Myocyte (in vitro differentiated cells): ENCODE results near the gene CTRB2. TPM values are rescaled to one million over a fixed set of nuclear protein-coding genes. Genes with fewer than 3 reads are reported as not detected.
"Not testable (repeated sequence)": the region's sequence is repeated elsewhere in the genome, so short reads cannot be mapped to it uniquely, and the experiment has no call there.

Experiments
- DNase-seq: peaks from one replicate; pipeline ENCODE4 v3.0.0-alpha.2; 2012; ENCODE audit warnings: low read depth
- total RNA-seq: library from RNA; depleted of rRNA; stranded (reverse); fragments of >200 nt; gene quantifications from 2 replicates; pipeline ENCODE4 v1.2.3, GENCODE V29; 2014

CTRB2 gene
- total RNA-seq, 1 donor from 2014 or later = 2.3 TPM

DNA sequence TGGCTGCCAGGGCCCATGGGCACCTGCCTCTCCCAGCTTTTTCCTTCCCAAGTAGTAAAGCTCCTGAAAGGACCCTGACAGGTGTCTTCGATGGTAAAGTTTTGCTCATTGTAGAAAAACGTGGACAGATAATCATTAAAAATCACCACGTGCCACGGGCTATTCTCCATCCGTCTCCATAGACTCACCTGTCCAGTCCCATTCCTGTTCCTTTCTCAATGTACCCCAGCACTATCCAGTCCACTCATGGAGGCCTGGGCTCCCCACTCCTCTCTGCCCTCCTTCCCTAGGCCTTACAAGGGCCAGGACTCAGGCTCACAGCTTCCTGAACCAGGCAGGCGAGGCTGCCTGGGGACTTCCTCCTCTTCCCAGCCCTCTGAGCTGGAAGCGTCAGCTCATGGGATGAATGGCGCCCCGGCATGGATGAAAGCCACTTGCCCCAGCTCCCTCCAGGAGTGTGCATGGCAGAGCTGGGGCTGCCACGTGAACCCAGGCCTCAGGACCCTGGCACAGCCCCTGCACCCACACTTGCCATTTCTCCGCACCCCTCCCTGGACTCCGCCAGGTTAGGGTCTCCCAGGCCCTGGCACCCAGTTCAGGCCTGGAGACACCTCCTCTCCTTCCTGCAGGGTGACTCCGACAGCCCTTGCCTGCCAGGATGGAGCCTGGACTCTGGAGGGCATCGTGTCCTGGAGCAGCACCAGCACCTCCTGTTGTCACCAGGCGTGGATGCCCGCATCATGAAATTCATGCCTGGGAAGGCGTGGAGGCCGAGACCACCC is 20.6 kb upstream of the CTRB2 start:
- no peak for DNase-seq

DNA sequence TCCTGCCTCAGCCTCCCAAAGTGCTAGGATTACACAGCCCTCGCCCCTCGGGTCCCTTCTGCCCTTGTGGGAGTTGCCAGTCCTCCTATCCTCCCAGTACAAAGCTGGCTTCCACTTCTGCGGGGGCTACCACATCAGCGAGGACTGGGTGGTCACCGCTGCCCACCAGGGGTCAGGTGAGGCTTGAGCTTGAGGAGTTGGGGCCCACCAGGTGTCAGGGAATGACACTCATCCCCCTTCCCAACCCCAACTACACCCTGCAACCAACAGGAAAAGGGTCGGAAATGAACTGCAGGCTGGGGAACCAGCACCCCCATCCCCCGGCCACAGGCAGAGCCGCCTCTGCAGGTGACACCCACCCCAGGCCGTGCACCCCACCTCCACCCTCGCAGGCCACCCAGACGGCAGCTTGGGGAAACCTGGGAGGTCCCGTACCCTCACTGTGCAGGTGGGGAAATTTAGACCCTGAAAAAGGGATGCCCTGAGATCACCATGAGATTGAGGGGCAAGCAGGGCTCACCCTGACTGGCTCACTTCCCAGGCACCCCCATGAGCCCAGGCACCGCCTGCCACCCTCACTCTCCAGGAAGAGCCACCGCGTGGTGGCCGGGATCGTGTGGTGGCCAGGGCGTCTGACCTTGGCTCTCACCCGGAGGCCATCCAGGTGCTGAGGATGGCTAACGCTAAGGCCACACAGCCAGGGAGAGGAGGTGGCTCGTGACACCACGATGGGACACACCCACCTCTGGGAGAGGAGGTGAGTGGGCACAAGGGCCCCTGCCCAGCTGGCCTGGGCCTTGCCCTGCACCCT is 19.8 kb upstream of the CTRB2 start:
- DNase-seq = no peak

DNA sequence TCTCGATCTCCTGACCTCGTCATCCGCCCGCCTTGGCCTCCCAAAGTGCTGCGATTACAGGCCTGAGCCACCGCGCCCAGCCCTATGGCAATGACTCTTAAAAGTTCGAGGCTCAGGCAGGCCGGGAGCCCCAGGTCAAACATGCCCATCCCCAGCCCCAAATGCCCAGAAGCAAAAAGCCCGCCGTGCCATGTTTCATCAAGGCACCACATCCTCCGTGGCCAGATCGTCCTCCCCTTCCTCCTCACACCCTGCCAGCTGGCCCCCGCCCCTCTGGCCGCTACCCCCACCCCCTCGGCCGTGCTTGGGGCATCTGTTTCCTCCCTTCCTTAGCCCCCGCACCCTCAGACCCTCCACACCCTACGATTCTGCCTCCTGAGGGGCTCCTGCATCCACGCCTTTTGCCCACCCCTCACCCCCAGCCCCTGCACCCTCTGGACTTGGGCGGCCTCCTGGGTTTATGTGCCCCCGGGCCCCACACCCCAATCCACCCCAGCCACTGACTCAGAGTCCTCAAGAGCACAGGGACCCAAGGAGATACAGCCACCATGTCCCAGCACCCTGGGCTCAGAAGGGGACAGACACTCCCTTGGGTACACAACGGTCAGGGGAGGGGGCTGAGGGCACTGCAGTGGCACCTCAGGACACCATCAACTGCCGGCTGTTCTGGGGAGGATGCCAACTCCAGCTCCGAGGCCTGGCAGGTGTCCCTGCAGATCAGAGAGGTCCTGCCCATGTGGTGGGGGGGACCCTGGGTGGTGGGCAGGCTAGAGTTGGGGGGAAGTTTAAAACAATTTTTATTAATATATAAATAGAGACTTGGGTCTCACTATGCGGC is 18.9 kb upstream of the CTRB2 start:
- no peak for DNase-seq

DNA sequence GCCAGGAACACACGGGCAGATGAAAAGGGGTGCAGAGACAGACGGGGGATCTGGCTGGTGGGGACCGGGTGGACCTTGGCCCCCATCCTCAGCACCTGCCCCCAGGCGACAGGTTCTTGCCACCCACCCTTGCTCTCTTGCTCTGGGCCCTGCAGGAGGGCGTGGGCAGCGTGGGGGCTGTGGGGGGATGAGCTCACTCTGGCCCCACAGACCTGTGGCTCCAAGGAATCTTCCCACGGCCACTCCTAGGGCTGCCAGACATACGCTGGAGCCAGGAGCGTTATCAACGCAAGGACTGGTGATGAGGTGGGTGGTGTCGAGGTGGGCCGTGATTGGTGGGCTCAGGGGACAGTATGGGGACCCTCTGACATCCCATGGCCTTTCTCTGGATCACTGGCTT is 18.1 kb upstream of the CTRB2 start:
- DNase-seq = peak; percentile 49

DNA sequence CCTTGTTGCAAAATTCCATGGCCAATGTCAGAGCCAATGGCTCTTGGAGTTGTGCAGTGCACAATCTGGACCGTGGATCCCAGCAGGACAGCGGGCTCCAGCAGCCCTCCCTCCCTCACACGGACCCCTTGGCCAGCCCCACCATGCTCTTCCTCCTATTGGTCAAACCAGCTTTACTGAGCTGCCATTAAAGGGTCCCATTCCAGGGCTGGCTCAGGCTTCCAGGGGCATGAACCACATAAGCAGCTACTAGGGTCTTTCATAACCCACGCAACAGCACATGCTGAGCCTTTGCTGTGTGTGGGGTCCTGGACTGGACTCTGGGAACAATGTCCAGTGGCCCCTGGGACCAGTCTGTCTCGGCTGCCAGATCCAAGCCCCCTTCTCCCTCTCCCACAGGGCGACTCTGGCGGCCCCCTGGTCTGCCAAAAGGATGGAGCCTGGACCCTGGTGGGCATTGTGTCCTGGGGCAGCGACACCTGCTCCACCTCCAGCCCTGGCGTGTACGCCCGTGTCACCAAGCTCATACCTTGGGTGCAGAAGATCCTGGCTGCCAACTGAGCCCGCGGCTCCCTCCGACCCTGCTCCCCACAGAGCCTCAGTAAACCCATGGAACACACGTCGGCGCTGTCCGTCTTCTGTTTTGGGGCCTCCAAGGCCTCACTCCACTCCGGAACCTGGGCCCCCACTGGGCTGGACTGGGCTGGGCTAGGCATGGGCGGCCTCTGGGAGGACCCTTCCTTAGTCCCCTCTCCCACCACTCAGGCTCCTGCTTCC is 17.5 kb upstream of the CTRB2 start:
- DNase-seq = no peak

DNA sequence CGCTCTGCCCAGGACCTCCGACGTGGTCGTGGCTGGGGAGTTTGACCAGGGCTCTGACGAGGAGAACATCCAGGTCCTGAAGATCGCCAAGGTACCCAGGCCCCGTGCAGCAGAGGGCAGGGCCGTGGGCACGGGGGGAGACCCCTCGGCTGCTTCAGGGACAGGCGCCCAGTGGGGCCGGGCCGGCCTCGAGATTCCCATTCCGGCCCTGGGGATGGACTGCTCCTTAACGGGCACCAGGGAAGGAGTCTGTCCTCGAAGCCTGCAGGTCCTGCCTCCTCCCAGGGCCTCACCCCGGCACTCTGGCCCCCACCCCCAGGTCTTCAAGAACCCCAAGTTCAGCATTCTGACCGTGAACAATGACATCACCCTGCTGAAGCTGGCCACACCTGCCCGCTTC is 16.2 kb upstream of the CTRB2 start:
- DNase-seq = not testable (repeated sequence)

DNA sequence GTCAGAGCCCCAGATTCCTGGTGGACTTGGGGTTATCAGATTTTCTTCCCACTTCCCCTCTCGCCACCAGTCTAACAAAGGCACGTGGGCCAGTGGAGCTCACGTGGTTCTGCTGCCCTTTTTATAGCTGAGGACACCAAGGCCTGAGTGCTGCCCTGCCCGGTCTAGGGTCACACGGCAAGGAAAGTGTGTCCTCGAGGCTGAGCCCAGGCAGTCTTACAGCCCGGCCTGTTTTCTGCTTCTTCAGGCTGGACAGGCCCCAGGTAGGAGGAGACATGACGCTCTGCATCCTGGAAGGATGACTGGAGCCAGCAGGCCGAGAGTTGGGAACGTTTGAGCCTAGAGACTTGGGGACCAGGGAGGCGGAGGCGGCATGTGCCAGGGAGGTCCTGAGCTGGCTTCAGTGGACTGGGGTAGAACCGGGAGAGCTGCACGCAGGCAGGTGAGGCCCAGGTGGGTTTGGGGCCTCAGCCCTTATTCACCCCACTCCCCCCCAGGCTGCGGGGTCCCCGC is 15.4 kb upstream of the CTRB2 start:
- DNase-seq = no peak

DNA sequence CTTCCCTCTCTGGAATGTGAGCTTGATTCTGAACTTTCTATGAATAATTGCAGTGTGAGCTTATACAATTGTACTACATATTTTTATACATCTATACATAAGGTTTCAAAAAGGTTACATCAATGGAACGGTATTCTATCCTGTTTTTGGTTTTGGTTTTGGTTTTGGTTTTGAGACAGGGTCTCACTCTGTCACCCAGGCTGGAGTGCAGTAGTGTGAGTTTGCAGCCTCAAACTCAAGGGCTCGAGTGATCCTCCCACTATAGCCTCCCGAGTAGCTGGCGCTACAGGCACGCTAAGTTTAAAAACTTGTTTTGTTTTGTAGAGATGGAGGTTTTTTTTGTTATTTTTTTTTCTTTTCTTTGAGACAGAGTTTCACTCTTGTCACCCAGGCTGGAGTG is 12.9 kb upstream of the CTRB2 start:
- no peak for DNase-seq

DNA sequence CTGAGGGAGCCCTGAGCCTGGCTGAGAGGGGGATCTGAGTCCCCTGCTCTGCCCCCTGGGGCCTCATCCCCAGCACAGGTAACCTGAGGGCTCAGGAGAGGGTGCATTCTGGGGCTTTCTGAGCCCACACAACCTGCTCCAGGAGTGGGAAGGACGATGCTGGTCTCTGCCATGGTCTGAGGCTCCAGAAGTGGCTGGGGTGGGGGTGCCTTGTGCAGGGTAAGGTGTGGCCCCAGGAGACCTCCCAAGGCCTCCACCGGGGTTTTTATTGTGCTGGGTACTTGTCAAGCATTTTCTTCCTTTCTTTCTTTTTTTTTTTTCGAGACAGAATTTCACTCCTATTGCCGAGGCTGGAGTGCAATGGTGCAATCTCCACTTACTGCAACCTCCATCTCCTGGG is 12.1 kb upstream of the CTRB2 start:
- DNase-seq = no peak

DNA sequence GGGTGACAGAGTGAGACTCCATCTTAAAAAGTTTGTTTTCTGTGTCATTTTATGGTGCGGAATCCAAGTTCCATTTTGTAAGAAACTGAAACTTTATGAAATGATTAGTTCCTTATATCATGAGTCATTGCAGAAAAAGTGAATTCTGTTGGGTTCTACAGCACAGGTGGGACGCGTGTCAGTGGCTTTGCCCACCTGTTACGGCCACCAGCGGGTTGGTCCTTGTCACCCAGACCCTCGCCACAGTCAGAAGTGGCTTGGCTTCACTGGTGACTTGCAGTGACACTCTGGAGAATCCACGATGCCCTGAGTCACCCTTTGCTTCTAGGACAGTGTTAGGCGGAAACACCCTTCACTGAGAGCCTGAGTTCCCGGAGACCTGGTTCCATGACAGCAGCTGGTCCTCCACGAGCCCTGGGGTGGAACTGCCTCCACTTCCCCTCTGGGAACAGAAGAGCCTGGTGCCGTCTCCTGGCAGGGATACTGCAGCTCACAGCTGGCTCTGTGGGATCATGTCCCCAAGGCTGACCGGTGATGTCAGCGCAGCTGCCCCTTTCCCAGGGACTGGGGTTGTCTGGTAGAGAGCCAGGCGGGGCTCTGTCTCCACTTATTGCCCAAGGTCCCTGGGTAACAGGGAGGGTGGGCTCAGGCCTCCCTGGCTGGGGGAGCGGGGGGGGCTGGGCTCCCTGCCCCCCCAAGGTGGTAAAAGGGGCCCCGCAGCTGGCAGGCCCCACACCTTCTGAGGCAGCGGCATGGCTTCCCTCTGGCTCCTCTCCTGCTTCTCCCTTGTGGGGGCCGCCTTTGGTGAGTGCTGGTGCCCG is 11.5 kb upstream of the CTRB2 start, which contains the start of gene CTRB1:
Gene CTRB1 (plus strand): TSS at position 733 of the 821 bp plus-strand sequence. CDS start 20 bp downstream, at position 753.
- peak; percentile 88 for DNase-seq

DNA sequence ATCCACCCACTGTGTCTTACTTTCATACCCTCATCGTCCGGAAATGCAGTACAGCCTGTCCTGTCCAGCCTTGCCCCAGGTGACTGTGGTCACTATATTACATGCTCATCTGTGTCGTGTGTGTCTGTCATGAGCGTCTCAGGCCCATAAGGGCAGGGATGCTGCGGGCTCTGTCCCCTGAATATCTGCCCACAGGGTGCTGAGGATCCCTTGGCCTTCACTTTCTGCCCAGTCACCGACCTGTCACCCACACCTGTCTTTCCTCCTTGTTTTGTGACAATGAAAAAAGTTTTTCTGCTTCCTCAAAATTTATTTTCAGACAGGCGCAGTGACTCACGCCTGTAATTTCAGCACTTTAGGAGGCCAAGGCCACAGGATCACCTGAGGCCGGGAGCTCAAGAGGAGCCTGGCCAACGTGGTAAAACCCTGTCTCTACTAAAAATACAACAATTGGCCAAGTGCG is 10.5 kb upstream of the CTRB2 start:
- peak; percentile 53 for DNase-seq

DNA sequence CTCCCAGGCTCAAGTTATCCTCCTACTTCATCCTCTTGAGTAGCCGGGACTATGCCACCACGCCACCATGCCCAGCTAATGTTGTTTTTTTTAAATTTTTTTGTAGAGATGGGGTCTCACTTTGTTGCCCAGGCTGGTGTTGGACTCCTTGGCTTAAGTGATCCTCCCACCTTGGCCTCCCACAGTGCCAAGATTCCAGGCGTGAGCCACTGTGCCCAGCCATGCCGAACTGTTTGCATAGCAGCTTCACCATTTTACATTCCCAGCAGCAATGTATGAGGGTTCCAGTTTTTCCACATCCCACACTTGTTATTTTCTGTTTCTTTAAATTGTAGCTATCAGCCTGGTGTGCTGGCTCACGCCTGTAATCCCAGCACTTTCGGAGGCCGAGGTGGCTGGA is 9.6 kb upstream of the CTRB2 start:
- no peak for DNase-seq

DNA sequence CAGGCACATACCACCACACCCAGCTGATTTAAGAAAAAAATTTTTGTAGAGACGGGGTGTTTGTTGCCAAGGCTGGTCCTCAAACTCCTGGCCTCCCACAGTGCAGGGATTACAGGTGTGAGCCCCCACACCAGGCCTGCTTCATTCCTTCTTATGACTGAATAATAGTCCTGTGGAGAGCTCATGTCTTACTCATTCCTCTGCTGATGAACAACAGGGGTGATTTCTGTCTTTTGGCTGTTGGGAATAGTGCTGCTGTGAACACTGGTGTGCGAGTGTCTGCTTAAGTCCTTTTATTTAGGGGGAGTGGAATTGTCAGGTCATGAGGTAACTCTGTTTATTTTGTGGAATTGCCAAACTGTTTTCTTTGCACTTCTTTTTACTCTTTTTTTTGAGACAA is 9.2 kb upstream of the CTRB2 start:
- no peak for DNase-seq

DNA sequence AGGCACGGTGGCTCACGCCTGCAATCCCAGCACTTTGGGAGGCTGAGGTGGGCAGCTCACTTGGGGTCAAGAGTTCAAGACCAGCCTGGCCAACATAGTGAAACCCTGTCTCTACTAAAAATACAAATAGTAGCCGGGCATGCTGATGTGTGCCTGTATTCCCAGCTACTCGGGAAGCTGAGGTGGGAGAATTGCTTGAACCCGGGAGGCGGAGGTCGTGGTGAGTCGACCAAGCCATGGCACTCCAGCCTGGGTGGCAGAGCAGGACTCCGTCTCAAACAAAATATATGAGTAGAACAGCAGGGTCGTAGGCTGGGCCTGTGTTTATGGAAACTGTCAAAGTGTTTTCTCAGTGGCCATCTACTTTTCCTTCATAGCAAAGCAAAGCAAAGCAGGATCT is 4.3 kb upstream of the CTRB2 start:
- not testable (repeated sequence) for DNase-seq

DNA sequence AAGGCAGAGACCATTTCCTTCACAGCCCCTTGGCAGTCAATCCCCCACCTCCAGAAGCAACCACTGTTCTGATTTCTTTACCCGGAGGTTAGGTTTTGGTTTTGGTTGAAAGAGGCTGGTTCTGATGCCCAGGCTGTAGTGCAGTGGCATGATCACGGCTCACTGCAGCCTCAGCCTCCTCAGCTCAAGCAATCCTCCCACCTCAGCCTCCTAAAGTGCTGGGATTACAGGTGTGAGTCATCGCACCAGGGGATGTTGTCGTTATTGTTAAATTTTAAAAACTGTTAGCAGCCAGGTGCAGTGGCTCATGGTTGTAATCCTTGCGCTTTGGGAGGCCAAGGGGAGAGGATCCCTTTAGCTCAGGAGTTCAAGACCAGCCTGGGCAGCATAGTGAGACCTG is 3.0 kb upstream of the CTRB2 start:
- no peak for DNase-seq

DNA sequence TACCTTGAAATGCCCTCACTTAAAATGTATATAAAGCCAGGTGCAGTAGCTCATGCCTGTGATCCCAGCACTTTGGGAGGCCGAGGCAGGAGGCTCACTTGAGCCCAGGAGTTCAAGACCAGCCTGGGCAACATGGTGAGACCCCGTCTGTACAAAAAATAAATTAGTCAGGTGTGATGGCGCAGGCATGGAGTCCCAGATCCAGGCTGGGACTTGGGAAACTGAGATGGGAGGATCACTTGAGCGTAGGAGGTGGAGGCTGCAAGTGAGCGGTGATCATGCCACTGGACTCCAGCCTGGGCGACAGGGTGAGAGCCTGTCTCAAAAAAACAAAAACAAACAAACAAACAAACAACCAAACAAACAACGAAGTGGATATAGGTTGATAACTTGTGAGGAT is 2.6 kb upstream of the CTRB2 start:
- not testable (repeated sequence) for DNase-seq

DNA sequence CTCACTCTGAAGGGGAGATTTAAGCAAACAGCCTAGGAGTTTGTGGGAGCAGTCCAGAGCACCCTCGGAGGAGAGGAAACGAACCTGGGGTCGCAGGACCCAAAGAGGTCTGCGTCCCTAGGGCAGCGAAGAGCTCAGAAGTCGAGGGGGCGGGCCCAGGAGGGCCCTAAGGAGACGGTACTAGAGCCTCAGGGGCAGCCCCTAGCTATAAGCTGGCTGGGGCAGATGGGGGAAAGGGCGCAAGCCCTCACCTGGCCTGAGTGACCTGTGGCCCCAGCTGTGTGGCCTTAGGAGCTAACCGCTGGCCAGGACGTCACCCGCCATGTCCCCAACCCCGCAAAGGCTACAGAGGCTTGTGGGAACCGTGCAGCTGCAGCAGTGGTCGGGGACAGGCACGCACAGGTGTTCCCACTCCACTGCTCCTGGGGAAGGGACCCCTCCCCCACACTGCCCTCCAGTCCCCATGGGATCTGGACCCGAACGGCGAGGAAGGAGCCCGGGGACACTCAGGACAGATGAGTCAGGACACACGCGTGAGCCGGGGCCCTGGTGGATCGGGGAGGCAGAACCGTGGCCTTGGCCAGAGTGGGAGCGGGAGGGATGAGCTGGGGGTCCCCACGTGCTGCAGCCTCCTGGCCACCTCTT is 2.0 kb upstream of the CTRB2 start:
- DNase-seq = peak; percentile 46

DNA sequence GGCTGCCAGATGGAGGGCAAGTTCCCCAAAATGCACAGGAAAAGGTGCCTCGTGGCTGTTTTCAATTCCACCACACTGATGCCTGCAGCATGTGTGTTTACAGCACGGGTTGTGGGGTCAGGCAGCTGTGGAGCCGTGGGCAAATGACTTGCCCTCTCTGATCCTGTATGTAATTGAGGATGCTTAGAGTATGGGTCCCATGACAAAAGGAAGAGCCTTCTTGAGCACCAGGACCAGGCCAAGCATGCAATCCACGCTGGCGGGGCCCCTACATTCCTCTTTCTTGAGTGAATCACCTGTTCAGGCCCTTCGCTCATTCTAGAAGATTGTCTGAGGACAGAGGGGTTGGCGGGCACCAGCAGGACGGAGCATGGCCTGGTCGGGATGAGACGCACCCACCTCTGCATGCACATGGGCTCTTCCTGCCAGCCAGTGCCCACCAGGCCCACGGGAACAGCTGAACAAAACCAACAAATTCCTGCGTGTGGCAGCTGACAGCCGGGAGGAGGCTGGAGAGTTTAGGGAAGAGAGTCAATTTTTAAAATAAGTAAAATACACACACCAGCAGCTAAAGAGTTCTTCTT is 1.4 kb upstream of the CTRB2 start:
- peak; percentile 97 for DNase-seq

DNA sequence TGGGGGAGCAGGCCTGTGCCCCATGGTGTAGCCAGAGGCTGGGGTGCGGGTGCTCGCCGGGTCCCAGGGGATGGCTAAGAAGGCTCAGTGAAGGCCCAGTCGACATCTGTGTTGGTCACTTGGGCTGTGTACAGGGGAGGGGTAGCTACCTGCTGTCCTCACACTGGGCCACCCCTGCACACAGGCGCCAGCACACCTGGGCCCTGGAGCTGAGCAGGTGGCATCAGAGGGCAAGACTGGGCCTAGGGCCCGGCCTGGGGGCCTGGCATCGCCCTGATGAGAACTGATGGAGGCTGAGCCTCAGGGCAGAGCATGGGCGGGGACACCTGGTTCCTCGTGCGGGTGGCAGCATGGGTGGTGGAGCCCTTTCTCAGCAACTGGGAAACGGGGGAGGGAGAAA is 870 bp upstream of the CTRB2 start:
- DNase-seq = no peak
